Measurements from ENCODE around the gene LDLRAD4.

LDLRAD4 gene

GRCh38 chr18:13400636-13401315, 182.2 kb downstream of the LDLRAD4 start:
- no peak for TF ChIP-seq CTCF (IDR thresholded peaks at IDR 0.05; ENCODE audit: insufficient read depth, low read depth, low read length, missing control alignments)
- DNase-seq (ENCODE audit: low read depth), result no peak
- H3K4me3 ChIP-seq (ENCODE audit: low read length), result no peak overlapping the region

- no peak for TF ChIP-seq CTCF (IDR thresholded peaks at IDR 0.05; ENCODE audit: insufficient read depth, low read depth, low read length, missing control alignments)
- no peak overlapping the region for H3K4me3 ChIP-seq (ENCODE audit: low read length)
- DNase-seq (ENCODE audit: low read depth), result no peak
Observed at GRCh38 chr18:13401404-13401803, 182.8 kb downstream of the LDLRAD4 start.

GRCh38 chr18:13401826-13402225, 183.3 kb downstream of the LDLRAD4 start:
- no peak for DNase-seq (ENCODE audit: low read depth)
- H3K4me3 ChIP-seq (ENCODE audit: low read length), result no peak overlapping the region
- no peak for TF ChIP-seq CTCF (IDR thresholded peaks at IDR 0.05; ENCODE audit: insufficient read depth, low read depth, low read length, missing control alignments)

GRCh38 chr18:13403786-13404549, 185.4 kb downstream of the LDLRAD4 start:
- TF ChIP-seq CTCF (IDR thresholded peaks at IDR 0.05; ENCODE audit: insufficient read depth, low read depth, low read length, missing control alignments), result no peak
- no peak overlapping the region for H3K4me3 ChIP-seq (ENCODE audit: low read length)
- no peak for DNase-seq (ENCODE audit: low read depth)

GRCh38 chr18:13405305-13406038, 186.9 kb downstream of the LDLRAD4 start:
- no peak for DNase-seq (ENCODE audit: low read depth)
- no peak overlapping the region for H3K4me3 ChIP-seq (ENCODE audit: low read length)
- no peak for TF ChIP-seq CTCF (IDR thresholded peaks at IDR 0.05; ENCODE audit: insufficient read depth, low read depth, low read length, missing control alignments)

GRCh38 chr18:13406049-13406615, 187.6 kb downstream of the LDLRAD4 start:
- TF ChIP-seq CTCF (IDR thresholded peaks at IDR 0.05; ENCODE audit: insufficient read depth, low read depth, low read length, missing control alignments), result no peak
- no peak overlapping the region for H3K4me3 ChIP-seq (ENCODE audit: low read length)
- DNase-seq (ENCODE audit: low read depth), result no peak

Measured in epithelial cell of esophagus (primary cell).